Fibroblast of the aortic adventitia (primary cell): ENCODE measurements around the gene TMEM219. TPM values are rescaled to one million over a fixed set of nuclear protein-coding genes. Genes with fewer than 3 reads are reported as not detected.
"Not testable (repeated sequence)": the region's sequence is repeated elsewhere in the genome, so short reads cannot be mapped to it uniquely, and the experiment has no call there.

Source experiments
- DNase-seq: peaks from one replicate; pipeline ENCODE4 v3.0.0-alpha.2; 2010; ENCODE audit warnings: low read depth
- H3K4me3 ChIP-seq: 2 replicates; pipeline ENCODE4 v1.5.1; 2011; ENCODE audit warnings: low read depth, mild to moderate bottlenecking, control low read depth, low read length, moderate library complexity
- total RNA-seq: library from RNA; depleted of rRNA; stranded (reverse); fragments of >200 nt; gene quantifications from 2 replicates; pipeline ENCODE4 v1.2.3, GENCODE V29; 2012; ENCODE audit warnings: low replicate concordance
- TF ChIP-seq, protein P1 (sequence below): IDR thresholded peaks from 2 replicates; pipeline ENCODE4 v1.5.1; 2011; ENCODE audit warnings: mild to moderate bottlenecking, low read length, control low read depth, inconsistent platforms; ENCODE audit not compliant: insufficient read depth

TMEM219 gene
- total RNA-seq, 1 donor, result 57.3 TPM

DNA sequence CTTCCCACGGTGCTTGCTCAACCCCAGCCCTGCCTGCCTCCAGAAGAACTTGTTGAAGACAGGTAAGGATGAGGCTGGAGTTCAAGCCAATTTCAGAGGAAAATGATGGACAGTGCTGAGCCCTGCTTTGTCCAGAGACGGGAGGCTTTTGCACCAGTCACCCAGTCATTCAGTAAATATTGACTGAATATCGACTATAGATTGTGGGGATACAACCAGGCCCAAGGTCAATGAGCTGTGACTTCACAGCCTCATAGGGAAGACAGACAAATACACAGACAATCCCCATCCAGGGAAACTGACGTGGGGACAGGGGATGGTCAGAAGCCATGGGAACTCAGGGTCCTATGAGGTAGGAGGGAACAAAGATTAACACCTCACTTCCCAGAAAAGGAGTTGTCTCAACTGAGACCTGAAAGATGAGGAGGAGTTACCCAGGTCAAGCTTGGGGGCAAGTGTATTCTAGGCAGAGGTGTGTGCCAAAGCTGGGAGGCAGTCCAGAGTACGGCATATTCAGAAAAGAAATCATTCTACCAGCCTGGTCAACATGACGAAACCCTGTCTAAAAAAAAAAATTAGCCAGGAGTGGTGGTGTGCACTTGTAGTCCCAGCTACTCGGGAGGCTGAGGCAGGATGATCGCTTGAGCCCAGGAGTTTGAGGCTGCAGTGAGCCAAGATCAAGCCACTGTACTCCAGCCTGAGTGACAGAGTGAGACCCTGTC is 54.8 kb downstream of the TMEM219 start:
- TF ChIP-seq, protein P1, sequence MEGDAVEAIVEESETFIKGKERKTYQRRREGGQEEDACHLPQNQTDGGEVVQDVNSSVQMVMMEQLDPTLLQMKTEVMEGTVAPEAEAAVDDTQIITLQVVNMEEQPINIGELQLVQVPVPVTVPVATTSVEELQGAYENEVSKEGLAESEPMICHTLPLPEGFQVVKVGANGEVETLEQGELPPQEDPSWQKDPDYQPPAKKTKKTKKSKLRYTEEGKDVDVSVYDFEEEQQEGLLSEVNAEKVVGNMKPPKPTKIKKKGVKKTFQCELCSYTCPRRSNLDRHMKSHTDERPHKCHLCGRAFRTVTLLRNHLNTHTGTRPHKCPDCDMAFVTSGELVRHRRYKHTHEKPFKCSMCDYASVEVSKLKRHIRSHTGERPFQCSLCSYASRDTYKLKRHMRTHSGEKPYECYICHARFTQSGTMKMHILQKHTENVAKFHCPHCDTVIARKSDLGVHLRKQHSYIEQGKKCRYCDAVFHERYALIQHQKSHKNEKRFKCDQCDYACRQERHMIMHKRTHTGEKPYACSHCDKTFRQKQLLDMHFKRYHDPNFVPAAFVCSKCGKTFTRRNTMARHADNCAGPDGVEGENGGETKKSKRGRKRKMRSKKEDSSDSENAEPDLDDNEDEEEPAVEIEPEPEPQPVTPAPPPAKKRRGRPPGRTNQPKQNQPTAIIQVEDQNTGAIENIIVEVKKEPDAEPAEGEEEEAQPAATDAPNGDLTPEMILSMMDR, result no peak
- no peak overlapping the region for H3K4me3 ChIP-seq
- DNase-seq, result no peak

DNA sequence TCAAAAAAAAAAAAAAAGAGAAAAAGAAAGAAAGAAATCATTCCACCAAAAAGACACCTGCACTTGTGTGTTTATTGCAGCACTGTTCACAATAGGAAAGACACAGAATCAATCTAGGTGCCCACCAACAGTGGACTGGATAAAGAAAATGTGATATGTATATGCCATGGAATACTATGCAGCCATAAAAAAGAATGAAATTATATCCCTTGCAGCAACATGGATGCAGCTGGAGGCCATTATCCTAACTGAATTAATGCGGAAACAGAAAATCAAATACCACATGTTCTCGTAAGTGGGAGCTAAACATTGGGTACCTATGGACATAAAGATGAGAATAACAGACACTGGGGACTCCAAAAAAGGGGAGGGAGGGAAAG is 55.4 kb downstream of the TMEM219 start:
- DNase-seq, result no peak
- TF ChIP-seq, protein P1, result no peak
- no peak overlapping the region for H3K4me3 ChIP-seq

GRCh38 chr16:30017937-30018336 is 56.1 kb downstream of the TMEM219 start:
- not testable (repeated sequence) for H3K4me3 ChIP-seq, DNase-seq

DNA sequence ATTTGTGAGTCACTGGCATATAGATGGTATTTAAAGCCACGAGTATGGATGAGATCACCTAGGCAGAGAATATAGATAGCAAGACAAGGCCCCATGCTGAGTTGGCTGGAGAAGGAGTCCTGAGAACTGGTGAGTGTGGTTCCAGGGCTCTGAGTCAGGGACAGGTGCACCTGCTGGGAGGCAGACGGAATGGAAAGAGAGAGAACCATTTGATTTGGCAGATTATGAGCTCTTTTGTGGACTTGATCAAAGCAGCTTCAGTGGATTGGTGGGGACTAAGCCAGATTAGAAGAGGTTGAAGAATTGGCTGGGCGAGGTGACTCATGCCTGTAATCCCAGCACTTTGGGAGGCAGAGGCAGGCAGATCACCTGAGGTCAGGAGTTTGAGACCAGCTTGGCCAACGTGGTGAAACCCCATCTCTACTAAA is 56.9 kb downstream of the TMEM219 start:
- H3K4me3 ChIP-seq, result no peak overlapping the region
- no peak for DNase-seq
- TF ChIP-seq, protein P1, result no peak

Other genes starting within 250 kb of the TMEM219 start
- not detected in 2 replicates for gene C16orf54, start 216.1 kb upstream of the TMEM219 start, total RNA-seq
- not detected in 2 replicates for gene ZG16, start 183.8 kb upstream of the TMEM219 start, total RNA-seq
- gene KIF22, start 171.3 kb upstream of the TMEM219 start, total RNA-seq, result 7.2 and 52.4 TPM in 2 replicates
- gene MAZ, start 155.6 kb upstream of the TMEM219 start, total RNA-seq, result 74.0 and 159 TPM in 2 replicates
- 7.7 and 32.0 TPM in 2 replicates for gene PRRT2, start 149.9 kb upstream of the TMEM219 start, total RNA-seq
- gene PAGR1, start 145.9 kb upstream of the TMEM219 start, total RNA-seq, result 23.4 and 61.2 TPM in 2 replicates
- gene MVP, start 141.6 kb upstream of the TMEM219 start, total RNA-seq, result 202 and 275 TPM in 2 replicates
- gene CDIPT, start 98.9 kb upstream of the TMEM219 start, total RNA-seq, result 66.2 and 79.2 TPM in 2 replicates
- 1.4 and 12.3 TPM in 2 replicates for gene SEZ6L2, start 62.5 kb upstream of the TMEM219 start, total RNA-seq
- gene ASPHD1, start 61.6 kb upstream of the TMEM219 start, total RNA-seq, result 0.98 and 1.5 TPM in 2 replicates
- gene KCTD13, start 35.9 kb upstream of the TMEM219 start, total RNA-seq, result 12.5 and 41.9 TPM in 2 replicates
- gene TAOK2, start 11.8 kb downstream of the TMEM219 start, total RNA-seq, result 44.6 and 57.2 TPM in 2 replicates
- 13.6 and 14.4 TPM in 2 replicates for gene HIRIP3, start 33.5 kb downstream of the TMEM219 start, total RNA-seq
- gene INO80E, start 34.2 kb downstream of the TMEM219 start, total RNA-seq, result 6.5 and 36.5 TPM in 2 replicates
- gene DOC2A, start 48.9 kb downstream of the TMEM219 start, total RNA-seq, result not detected in 2 replicates
- gene C16orf92, start 61.1 kb downstream of the TMEM219 start, total RNA-seq, result not detected in 2 replicates
- gene TLCD3B, start 69.2 kb downstream of the TMEM219 start, total RNA-seq, result 0.18 TPM in 1 of 2 replicates, not detected in the other
- 522 and 792 TPM in 2 replicates for gene ALDOA, start 103.7 kb downstream of the TMEM219 start, total RNA-seq
- 70.8 and 154 TPM in 2 replicates for gene PPP4C, start 113.9 kb downstream of the TMEM219 start, total RNA-seq
- 0.09 and 0.16 TPM in 2 replicates for gene TBX6, start 129.8 kb downstream of the TMEM219 start, total RNA-seq
- gene YPEL3, start 134.1 kb downstream of the TMEM219 start, total RNA-seq, result 15.8 and 19.8 TPM in 2 replicates
- 1.5 TPM in 2 replicates for gene GDPD3, start 151.5 kb downstream of the TMEM219 start, total RNA-seq
- 23.4 and 90.5 TPM in 2 replicates for gene MAPK3, start 161.1 kb downstream of the TMEM219 start, total RNA-seq
- 1.9 and 2.8 TPM in 2 replicates for gene CORO1A, start 221.5 kb downstream of the TMEM219 start, total RNA-seq
- gene BOLA2B, start 231.6 kb downstream of the TMEM219 start, total RNA-seq, result 68.6 and 137 TPM in 2 replicates
- 12.0 and 52.4 TPM in 2 replicates for gene SLX1A, start 231.8 kb downstream of the TMEM219 start, total RNA-seq
- gene SULT1A3, start 237.2 kb downstream of the TMEM219 start, total RNA-seq, result 6.0 and 7.0 TPM in 2 replicates